Osteocyte (in vitro differentiated cells): ENCODE data around the gene SLIT1. TPM values are rescaled to one million over a fixed set of nuclear protein-coding genes. Genes with fewer than 3 reads are reported as not detected.

Source experiments
- DNase-seq: peaks from one replicate; pipeline ENCODE4 v3.0.0; 2021; ENCODE audit warnings: mixed read lengths; ENCODE audit not compliant: unreplicated experiment; ENCODE audit errors: extremely low spot score
- H3K27ac Mint-ChIP-seq: one replicate; pipeline ENCODE4 v1.8.0; 2021; ENCODE audit warnings: mild to moderate bottlenecking, mixed read lengths; ENCODE audit not compliant: unreplicated experiment
- H3K27me3 Mint-ChIP-seq: one replicate; pipeline ENCODE4 v1.8.0; 2021; ENCODE audit warnings: mixed read lengths; ENCODE audit not compliant: unreplicated experiment
- H3K36me3 Mint-ChIP-seq: one replicate; pipeline ENCODE4 v1.8.0; 2021; ENCODE audit warnings: mixed read lengths; ENCODE audit not compliant: unreplicated experiment
- H3K4me1 Mint-ChIP-seq: one replicate; pipeline ENCODE4 v1.8.0; 2021; ENCODE audit warnings: mixed read lengths; ENCODE audit not compliant: unreplicated experiment
- H3K4me3 Mint-ChIP-seq: one replicate; pipeline ENCODE4 v1.8.0; 2021; ENCODE audit warnings: mild to moderate bottlenecking, moderate library complexity, mixed read lengths; ENCODE audit not compliant: unreplicated experiment
- H3K9me3 Mint-ChIP-seq: one replicate; pipeline ENCODE4 v1.8.0; 2021; ENCODE audit warnings: mixed read lengths; ENCODE audit not compliant: unreplicated experiment
- total RNA-seq: library from RNA; stranded (reverse); gene quantifications from 2 replicates; pipeline ENCODE4 v1.2.1, GENCODE V29; 2021
- TF ChIP-seq, protein P1 (sequence below): fragments of 200-600 bp; sonication (generic); IDR thresholded peaks from 2 replicates; pipeline ENCODE4 v1.5.0; 2021; ENCODE audit warnings: antibody characterized with exemption, mild to moderate bottlenecking, moderate library complexity

Gene SLIT1
- total RNA-seq, 1 donor from 2014 or later = not detected

DNA sequence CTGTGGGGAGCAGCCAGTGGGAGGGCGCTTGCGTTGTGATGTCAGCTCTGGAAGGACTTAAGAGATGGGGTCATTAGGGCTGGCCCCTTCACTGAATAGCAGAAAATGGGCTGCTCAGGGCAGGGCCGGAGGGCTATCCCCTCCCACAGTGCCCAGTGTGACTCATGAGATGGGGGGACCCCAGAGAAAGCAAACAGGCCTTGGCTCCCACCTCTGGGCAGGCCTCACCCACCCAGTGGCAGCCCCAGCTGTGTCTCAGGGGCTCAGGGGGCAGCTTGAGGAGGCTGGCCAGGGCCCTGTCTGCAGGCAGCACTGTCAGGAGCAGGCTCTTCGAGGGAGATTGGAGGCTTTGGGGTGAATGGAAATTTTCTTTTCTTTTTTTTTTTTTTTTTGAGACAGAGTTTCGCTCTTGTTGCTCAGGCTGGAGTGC lies 168.3 kb downstream of the SLIT1 start:
- TF ChIP-seq, protein P1, sequence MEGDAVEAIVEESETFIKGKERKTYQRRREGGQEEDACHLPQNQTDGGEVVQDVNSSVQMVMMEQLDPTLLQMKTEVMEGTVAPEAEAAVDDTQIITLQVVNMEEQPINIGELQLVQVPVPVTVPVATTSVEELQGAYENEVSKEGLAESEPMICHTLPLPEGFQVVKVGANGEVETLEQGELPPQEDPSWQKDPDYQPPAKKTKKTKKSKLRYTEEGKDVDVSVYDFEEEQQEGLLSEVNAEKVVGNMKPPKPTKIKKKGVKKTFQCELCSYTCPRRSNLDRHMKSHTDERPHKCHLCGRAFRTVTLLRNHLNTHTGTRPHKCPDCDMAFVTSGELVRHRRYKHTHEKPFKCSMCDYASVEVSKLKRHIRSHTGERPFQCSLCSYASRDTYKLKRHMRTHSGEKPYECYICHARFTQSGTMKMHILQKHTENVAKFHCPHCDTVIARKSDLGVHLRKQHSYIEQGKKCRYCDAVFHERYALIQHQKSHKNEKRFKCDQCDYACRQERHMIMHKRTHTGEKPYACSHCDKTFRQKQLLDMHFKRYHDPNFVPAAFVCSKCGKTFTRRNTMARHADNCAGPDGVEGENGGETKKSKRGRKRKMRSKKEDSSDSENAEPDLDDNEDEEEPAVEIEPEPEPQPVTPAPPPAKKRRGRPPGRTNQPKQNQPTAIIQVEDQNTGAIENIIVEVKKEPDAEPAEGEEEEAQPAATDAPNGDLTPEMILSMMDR = no peak
- no peak for DNase-seq
- Mint-ChIP-seq H3K4me1 (peaks cover 25% of the 10 kb centered on the region), H3K36me3 (no peaks in the 10 kb centered on the region), H3K27ac (no peak overlapping the region), H3K9me3 (no peaks in the 10 kb centered on the region), H3K4me3 (no peak overlapping the region), H3K27me3 (no peaks in the 10 kb centered on the region)

DNA sequence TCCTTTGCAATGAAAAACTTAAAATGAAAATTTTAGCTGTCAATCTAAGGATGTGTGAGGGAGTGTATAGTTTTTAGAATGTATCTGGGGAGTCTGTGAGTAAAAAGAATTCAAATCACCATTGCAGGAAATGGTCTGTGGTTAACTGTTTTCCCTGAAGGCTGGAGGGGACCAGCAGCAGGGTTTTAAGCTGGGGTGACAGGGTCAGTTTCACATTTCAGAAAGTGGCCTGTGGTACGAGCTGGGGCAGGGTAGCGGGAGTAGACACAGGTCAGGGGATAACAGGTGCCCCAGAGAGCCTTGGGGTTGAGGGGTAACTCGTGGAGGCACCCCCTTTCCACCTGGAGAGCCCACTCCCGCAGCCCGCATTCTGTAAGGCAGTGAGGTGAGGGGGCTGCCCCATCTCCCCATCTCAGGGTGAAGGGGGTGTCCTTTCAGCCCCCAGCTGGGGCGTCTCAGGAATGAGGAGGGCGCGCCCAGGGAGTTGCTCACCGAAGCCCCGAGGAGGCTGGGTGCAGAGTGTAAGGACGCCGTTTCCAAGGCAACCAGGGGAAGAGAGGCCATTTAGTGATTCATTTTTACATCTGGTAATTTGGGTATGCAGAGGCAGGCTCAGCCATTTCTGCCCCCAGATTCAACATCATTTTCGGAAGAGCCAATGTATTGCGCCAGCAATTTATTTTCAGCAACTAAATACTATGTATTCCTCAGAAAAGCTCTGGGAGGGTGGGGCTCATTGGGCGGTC lies 168.9 kb downstream of the SLIT1 start:
- H3K36me3 Mint-ChIP-seq = no peaks in the 10 kb centered on the region
- peaks cover 22% of the 10 kb centered on the region for H3K4me1 Mint-ChIP-seq
- H3K27ac Mint-ChIP-seq = peak overlapping the region; percentile 34
- TF ChIP-seq, protein P1 = no peak
- no peak for DNase-seq
- no peak overlapping the region for H3K4me3 Mint-ChIP-seq
- H3K27me3 Mint-ChIP-seq = no peaks in the 10 kb centered on the region
- no peaks in the 10 kb centered on the region for H3K9me3 Mint-ChIP-seq

DNA sequence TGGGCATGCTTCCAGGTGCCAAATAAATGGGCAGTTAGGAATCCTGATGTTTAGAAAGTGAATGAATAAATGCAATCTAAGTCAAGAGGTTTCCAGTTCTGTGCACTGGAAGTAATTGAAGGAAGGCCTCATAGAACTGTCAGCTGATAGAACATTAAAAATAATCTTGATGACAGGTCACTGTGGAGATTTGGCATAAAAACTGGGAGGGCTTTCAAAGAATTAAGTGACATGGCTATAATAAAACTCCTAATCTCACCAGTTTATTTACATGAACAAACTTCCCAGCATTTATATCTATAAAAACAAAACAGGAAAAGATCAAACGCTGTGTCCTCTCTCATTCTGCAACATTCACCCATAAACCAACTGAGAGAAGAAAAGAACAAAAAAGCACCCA lies 170.5 kb downstream of the SLIT1 start:
- H3K4me3 Mint-ChIP-seq = no peak overlapping the region
- no peaks in the 10 kb centered on the region for H3K36me3 Mint-ChIP-seq
- TF ChIP-seq, protein P1 = no peak
- H3K27me3 Mint-ChIP-seq = peaks cover 6% of the 10 kb centered on the region
- DNase-seq = no peak
- no peak overlapping the region for H3K27ac Mint-ChIP-seq
- no peaks in the 10 kb centered on the region for H3K9me3 Mint-ChIP-seq
- H3K4me1 Mint-ChIP-seq = peaks cover 7% of the 10 kb centered on the region

DNA sequence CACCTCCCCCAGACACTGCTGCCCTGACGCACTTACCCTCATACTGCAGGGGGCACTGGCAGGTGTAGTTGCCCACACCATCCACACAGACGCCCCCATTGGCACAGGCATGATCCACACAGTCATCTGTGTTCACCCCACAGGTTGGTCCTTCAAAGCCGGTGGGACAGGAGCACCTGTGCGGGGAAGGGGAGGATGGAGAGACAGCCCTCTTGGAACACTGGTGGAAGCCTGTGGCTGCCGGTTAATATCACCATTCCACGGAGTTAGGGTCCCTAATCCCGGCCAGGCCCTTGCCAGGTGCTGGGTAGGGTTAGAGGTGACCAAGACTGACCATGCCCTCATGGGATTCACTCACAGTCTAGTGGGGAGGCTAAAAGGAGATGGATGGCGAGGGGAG lies 171.8 kb downstream of the SLIT1 start:
- no peak overlapping the region for H3K4me3 Mint-ChIP-seq
- no peak for DNase-seq

DNA sequence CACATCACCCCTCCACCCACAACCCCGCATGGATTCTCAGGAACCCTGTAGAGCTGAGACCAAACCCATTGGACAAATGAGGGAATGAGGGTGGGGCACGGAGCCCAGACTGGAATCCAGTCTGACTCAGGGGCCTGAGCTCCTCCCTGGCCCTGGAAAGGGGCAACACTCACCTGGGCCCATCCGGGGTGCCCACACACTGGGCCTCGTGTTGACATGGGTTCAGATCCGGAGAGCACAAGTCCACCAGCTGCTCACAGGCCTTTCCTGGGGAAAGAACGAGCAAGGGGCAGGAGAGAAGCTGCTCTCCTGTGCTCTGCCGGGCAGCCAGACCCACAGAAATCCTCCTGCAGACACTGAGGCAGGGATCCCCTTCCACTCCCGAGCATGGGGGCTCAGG lies 172.2 kb downstream of the SLIT1 start:
- Mint-ChIP-seq H3K9me3 (no peaks in the 10 kb centered on the region), H3K4me1 (peaks cover 5% of the 10 kb centered on the region), H3K4me3 (no peak overlapping the region), H3K36me3 (no peaks in the 10 kb centered on the region), H3K27me3 (peaks cover 10% of the 10 kb centered on the region), H3K27ac (no peak overlapping the region)
- TF ChIP-seq, protein P1 = no peak
- DNase-seq = no peak

More for the DNA sequence above, 171.8 kb downstream of the SLIT1 start:
- peaks cover 10% of the 10 kb centered on the region for H3K27me3 Mint-ChIP-seq
- no peaks in the 10 kb centered on the region for H3K9me3 Mint-ChIP-seq
- no peak overlapping the region for H3K27ac Mint-ChIP-seq
- TF ChIP-seq, protein P1 = no peak
- peaks cover 5% of the 10 kb centered on the region for H3K4me1 Mint-ChIP-seq
- H3K36me3 Mint-ChIP-seq = no peaks in the 10 kb centered on the region
